SK-N-SH treated with all-trans-retinoic acid at 6 μM for 48 hours (cell line): ENCODE data around the gene FARS2.

ENCODE experiments used
- ATAC-seq: fragments of 200-7000 bp; cut with Tn5 transposase; 3 replicates; pipeline ENCODE4 v1.9.1; 2020; ENCODE audit warnings: mild to moderate bottlenecking, moderate library complexity
- ARNTL ChIP-seq: fragments of 450-650 bp; formaldehyde crosslinking; IDR thresholded peaks from 2 replicates; pipeline ENCODE4 v1.5.0; 2020; ENCODE audit warnings: low read depth, mild to moderate bottlenecking, moderate library complexity, borderline replicate concordance
- BACH2 ChIP-seq: fragments of 250-450 bp; sonication (Bioruptor Pico); IDR thresholded peaks from 2 replicates; pipeline ENCODE4 v1.9.0; 2021; ENCODE audit warnings: mild to moderate bottlenecking, borderline replicate concordance
- GLIS3 ChIP-seq: fragments of 250-450 bp; sonication (Bioruptor Pico); IDR thresholded peaks from 2 replicates; pipeline ENCODE4 v1.5.0; 2020; ENCODE audit warnings: mild to moderate bottlenecking, moderate library complexity
- ISL1 ChIP-seq: fragments of 250-450 bp; sonication (Bioruptor Pico); IDR thresholded peaks from 2 replicates; pipeline ENCODE4 v2.1.2; 2022; ENCODE audit warnings: mild to moderate bottlenecking, moderate library complexity
- OSR1 ChIP-seq: fragments of 250-450 bp; sonication (Bioruptor Pico); IDR thresholded peaks from 2 replicates; pipeline ENCODE4 v1.8.0; 2022; ENCODE audit warnings: moderate library complexity, mild to moderate bottlenecking, inconsistent platforms
- PPARA ChIP-seq: fragments of 250-450 bp; sonication (Bioruptor Pico); IDR thresholded peaks from 2 replicates; pipeline ENCODE4 v1.5.0; 2020; ENCODE audit warnings: mild to moderate bottlenecking, borderline replicate concordance
- RARB ChIP-seq: fragments of 250-450 bp; sonication (Bioruptor Pico); IDR thresholded peaks from 2 replicates; pipeline ENCODE4 v1.8.0; 2021; ENCODE audit warnings: mild to moderate bottlenecking, moderate library complexity
- TCF4 ChIP-seq: fragments of 250-450 bp; sonication (Bioruptor Pico); IDR thresholded peaks from 2 replicates; pipeline ENCODE4 v1.8.0; 2021; ENCODE audit warnings: mild to moderate bottlenecking, moderate library complexity, borderline replicate concordance
- TOX ChIP-seq: fragments of 250-450 bp; sonication (Bioruptor Pico); IDR thresholded peaks from 2 replicates; pipeline ENCODE4 v1.8.0; 2021; ENCODE audit warnings: mild to moderate bottlenecking, moderate library complexity, borderline replicate concordance
- ZC3H10 ChIP-seq: fragments of 250-450 bp; sonication (Bioruptor Pico); IDR thresholded peaks from 2 replicates; pipeline ENCODE4 v1.5.1; 2021; ENCODE audit warnings: mild to moderate bottlenecking, moderate library complexity
- ZFP3 ChIP-seq: fragments of 250-450 bp; sonication (Bioruptor Pico); IDR thresholded peaks from 2 replicates; pipeline ENCODE4 v1.5.0; 2020; ENCODE audit warnings: mild to moderate bottlenecking, moderate library complexity
- ZFP30 ChIP-seq: fragments of 450-650 bp; formaldehyde crosslinking; IDR thresholded peaks from 2 replicates; pipeline ENCODE4 v1.5.0; 2022; ENCODE audit warnings: mild to moderate bottlenecking, moderate library complexity
- ZNF565 ChIP-seq: fragments of 450-650 bp; formaldehyde crosslinking; conservative IDR thresholded peaks from 2 replicates; pipeline ENCODE4 v1.5.0; 2020; ENCODE audit warnings: low read depth, mild to moderate bottlenecking, moderate library complexity
- ZNF70 ChIP-seq: fragments of 450-650 bp; formaldehyde crosslinking; IDR thresholded peaks from 2 replicates; pipeline ENCODE4 v1.5.0; 2020; ENCODE audit warnings: mild to moderate bottlenecking, moderate library complexity
- ZNF8 ChIP-seq: fragments of 450-650 bp; formaldehyde crosslinking; IDR thresholded peaks from 2 replicates; pipeline ENCODE4 v1.5.0; 2020; ENCODE audit warnings: mild to moderate bottlenecking, moderate library complexity
- TF ChIP-seq, protein P1 (sequence below): fragments of 250-450 bp; sonication (Bioruptor Pico); IDR thresholded peaks from 2 replicates; pipeline ENCODE4 v1.8.0; 2020; ENCODE audit warnings: mild to moderate bottlenecking, moderate library complexity, borderline replicate concordance
- TF ChIP-seq, protein P2 (sequence below): fragments of 250-450 bp; sonication (Bioruptor Pico); IDR thresholded peaks from 2 replicates; pipeline ENCODE4 v1.8.0; 2021; ENCODE audit warnings: low read depth, mild to moderate bottlenecking, moderate library complexity, borderline replicate concordance
- TF ChIP-seq, protein P3 (sequence below): fragments of 250-450 bp; sonication (Bioruptor Pico); IDR thresholded peaks from 2 replicates; pipeline ENCODE4 v1.5.1; 2020; ENCODE audit warnings: low read depth, mild to moderate bottlenecking, moderate library complexity
- TF ChIP-seq, protein P4 (sequence below): fragments of 250-450 bp; sonication (Bioruptor Pico); IDR thresholded peaks from 2 replicates; pipeline ENCODE4 v1.5.1; 2021; ENCODE audit warnings: mild to moderate bottlenecking, moderate library complexity

FARS2 gene

DNA sequence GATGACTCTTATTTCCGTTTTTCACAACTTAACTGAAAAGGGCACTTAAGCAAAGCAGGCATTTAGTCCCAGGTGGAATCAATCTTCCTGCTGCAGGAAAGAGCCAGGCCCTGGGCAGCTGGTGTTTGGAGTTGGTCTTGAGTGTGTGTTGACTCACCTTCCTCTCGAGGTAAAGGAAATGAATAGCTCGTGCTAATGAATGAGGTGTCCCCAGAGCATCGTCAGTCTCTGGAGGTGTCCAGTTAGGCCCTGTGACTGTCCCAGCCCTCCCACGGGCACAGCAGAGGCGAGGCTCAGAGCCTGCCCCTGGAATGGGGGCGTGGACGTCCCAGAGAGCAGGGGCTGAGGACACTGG is 467.7 kb downstream of the FARS2 start:
- peak; percentile 85 for ATAC-seq
- TF ChIP-seq ZFP3 (CRISPR knock-in tag) = no peak
- no peak for TF ChIP-seq BACH2 (CRISPR knock-in tag)
- TF ChIP-seq OSR1 (CRISPR knock-in tag) = no peak
- no peak for TF ChIP-seq ZNF565 (CRISPR knock-in tag)
- no peak for TF ChIP-seq TCF4 (CRISPR knock-in tag)
- TF ChIP-seq, protein P1, sequence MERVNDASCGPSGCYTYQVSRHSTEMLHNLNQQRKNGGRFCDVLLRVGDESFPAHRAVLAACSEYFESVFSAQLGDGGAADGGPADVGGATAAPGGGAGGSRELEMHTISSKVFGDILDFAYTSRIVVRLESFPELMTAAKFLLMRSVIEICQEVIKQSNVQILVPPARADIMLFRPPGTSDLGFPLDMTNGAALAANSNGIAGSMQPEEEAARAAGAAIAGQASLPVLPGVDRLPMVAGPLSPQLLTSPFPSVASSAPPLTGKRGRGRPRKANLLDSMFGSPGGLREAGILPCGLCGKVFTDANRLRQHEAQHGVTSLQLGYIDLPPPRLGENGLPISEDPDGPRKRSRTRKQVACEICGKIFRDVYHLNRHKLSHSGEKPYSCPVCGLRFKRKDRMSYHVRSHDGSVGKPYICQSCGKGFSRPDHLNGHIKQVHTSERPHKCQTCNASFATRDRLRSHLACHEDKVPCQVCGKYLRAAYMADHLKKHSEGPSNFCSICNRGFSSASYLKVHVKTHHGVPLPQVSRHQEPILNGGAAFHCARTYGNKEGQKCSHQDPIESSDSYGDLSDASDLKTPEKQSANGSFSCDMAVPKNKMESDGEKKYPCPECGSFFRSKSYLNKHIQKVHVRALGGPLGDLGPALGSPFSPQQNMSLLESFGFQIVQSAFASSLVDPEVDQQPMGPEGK (CRISPR knock-in tag) = no peak
- no peak for TF ChIP-seq ZNF8
- TF ChIP-seq, protein P2, sequence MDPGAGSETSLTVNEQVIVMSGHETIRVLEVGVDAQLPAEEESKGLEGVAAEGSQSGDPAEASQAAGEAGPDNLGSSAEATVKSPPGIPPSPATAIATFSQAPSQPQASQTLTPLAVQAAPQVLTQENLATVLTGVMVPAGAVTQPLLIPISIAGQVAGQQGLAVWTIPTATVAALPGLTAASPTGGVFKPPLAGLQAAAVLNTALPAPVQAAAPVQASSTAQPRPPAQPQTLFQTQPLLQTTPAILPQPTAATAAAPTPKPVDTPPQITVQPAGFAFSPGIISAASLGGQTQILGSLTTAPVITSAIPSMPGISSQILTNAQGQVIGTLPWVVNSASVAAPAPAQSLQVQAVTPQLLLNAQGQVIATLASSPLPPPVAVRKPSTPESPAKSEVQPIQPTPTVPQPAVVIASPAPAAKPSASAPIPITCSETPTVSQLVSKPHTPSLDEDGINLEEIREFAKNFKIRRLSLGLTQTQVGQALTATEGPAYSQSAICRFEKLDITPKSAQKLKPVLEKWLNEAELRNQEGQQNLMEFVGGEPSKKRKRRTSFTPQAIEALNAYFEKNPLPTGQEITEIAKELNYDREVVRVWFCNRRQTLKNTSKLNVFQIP (CRISPR knock-in tag) = no peak
- TF ChIP-seq PPARA (CRISPR knock-in tag) = no peak

GRCh38 chr6:5729813-5730517 is 468.7 kb downstream of the FARS2 start:
- no peak for ATAC-seq
- TF ChIP-seq ISL1 (CRISPR knock-in tag) (no peak), ZFP30 (CRISPR knock-in tag) (no peak), ZNF565 (CRISPR knock-in tag) (no peak), BACH2 (CRISPR knock-in tag) (no peak), ARNTL (CRISPR knock-in tag) (no peak), ZFP3 (CRISPR knock-in tag) (no peak), ZC3H10 (no peak), GLIS3 (CRISPR knock-in tag) (no peak)
- TF ChIP-seq, protein P1 (CRISPR knock-in tag) = no peak
- TF ChIP-seq, protein P2 (CRISPR knock-in tag) = no peak
- TF ChIP-seq, protein P3, sequence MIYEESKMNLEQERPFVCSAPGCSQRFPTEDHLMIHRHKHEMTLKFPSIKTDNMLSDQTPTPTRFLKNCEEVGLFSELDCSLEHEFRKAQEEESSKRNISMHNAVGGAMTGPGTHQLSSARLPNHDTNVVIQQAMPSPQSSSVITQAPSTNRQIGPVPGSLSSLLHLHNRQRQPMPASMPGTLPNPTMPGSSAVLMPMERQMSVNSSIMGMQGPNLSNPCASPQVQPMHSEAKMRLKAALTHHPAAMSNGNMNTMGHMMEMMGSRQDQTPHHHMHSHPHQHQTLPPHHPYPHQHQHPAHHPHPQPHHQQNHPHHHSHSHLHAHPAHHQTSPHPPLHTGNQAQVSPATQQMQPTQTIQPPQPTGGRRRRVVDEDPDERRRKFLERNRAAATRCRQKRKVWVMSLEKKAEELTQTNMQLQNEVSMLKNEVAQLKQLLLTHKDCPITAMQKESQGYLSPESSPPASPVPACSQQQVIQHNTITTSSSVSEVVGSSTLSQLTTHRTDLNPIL (CRISPR knock-in tag) = no peak
- TF ChIP-seq, all 23 proteins: peak for 0

- ATAC-seq = no peak
- TF ChIP-seq ARNTL (CRISPR knock-in tag) = no peak
- no peak for TF ChIP-seq RARB
- TF ChIP-seq ZFP3 (CRISPR knock-in tag) = no peak
- no peak for TF ChIP-seq PPARA (CRISPR knock-in tag)
- TF ChIP-seq GLIS3 (CRISPR knock-in tag) = no peak
- no peak for TF ChIP-seq BACH2 (CRISPR knock-in tag)
- TF ChIP-seq ISL1 (CRISPR knock-in tag) = no peak
- no peak for TF ChIP-seq ZFP30 (CRISPR knock-in tag)
- TF ChIP-seq, protein P4, sequence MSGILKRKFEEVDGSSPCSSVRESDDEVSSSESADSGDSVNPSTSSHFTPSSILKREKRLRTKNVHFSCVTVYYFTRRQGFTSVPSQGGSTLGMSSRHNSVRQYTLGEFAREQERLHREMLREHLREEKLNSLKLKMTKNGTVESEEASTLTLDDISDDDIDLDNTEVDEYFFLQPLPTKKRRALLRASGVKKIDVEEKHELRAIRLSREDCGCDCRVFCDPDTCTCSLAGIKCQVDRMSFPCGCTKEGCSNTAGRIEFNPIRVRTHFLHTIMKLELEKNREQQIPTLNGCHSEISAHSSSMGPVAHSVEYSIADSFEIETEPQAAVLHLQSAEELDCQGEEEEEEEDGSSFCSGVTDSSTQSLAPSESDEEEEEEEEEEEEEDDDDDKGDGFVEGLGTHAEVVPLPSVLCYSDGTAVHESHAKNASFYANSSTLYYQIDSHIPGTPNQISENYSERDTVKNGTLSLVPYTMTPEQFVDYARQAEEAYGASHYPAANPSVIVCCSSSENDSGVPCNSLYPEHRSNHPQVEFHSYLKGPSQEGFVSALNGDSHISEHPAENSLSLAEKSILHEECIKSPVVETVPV = no peak
- TF ChIP-seq ZNF565 (CRISPR knock-in tag) = no peak
- TF ChIP-seq, protein P3 (CRISPR knock-in tag) = no peak
- no peak for TF ChIP-seq TOX (CRISPR knock-in tag)
- TF ChIP-seq ZNF70 (CRISPR knock-in tag) = no peak
- TF ChIP-seq, protein P2 (CRISPR knock-in tag) = no peak
Observed at GRCh38 chr6:5730585-5731263, 469.4 kb downstream of the FARS2 start.
